Stomach (tissue), 4 donors: ENCODE results near the gene EDIL3.

Source experiments
- EP300 ChIP-seq: sonication (generic); formaldehyde crosslinking; IDR thresholded peaks from one replicate; pipeline ENCODE4 v1.6.1; 2017; ENCODE audit warnings: antibody characterized with exemption
- POLR2A ChIP-seq, 4 donors: fragments of 450-650 bp; IDR thresholded peaks; one replicate each; pipeline ENCODE4 v1.6.1; 2016; ENCODE audit warnings: antibody characterized with exemption in 4 of 4, control low read depth in 2 of 4, mild to moderate bottlenecking in 1 of 4, moderate library complexity in 1 of 4
- POLR2AphosphoS5 ChIP-seq, 3 donors: sonication (generic); formaldehyde crosslinking; IDR thresholded peaks; one replicate each; pipeline ENCODE4 v1.6.1; 2016; ENCODE audit warnings: antibody characterized with exemption in 3 of 3
- TF ChIP-seq, protein P1 (sequence below), 7 experiments: fragments of 450-650 bp in 4 of 7; fragments of 200-600 bp in 3 of 7; sonication (generic) in 3 of 7; IDR thresholded peaks; one replicate each; pipeline ENCODE4 v1.5.1; 2016 to 2019; ENCODE audit warnings: antibody characterized with exemption in 7 of 7, control low read depth in 2 of 7, mild to moderate bottlenecking in 1 of 7

- TF ChIP-seq, protein P1, sequence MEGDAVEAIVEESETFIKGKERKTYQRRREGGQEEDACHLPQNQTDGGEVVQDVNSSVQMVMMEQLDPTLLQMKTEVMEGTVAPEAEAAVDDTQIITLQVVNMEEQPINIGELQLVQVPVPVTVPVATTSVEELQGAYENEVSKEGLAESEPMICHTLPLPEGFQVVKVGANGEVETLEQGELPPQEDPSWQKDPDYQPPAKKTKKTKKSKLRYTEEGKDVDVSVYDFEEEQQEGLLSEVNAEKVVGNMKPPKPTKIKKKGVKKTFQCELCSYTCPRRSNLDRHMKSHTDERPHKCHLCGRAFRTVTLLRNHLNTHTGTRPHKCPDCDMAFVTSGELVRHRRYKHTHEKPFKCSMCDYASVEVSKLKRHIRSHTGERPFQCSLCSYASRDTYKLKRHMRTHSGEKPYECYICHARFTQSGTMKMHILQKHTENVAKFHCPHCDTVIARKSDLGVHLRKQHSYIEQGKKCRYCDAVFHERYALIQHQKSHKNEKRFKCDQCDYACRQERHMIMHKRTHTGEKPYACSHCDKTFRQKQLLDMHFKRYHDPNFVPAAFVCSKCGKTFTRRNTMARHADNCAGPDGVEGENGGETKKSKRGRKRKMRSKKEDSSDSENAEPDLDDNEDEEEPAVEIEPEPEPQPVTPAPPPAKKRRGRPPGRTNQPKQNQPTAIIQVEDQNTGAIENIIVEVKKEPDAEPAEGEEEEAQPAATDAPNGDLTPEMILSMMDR (IDR thresholded peaks at IDR 0.05): no peak
- TF ChIP-seq POLR2AphosphoS5 (IDR thresholded peaks at IDR 0.05) (no peak), POLR2A (IDR thresholded peaks at IDR 0.05) (no peak), EP300 (no peak)
These were observed 420.4 kb downstream of the EDIL3 start for GRCh38 chr5:83964271-83964670.
